Immature natural killer cell (primary cell): ENCODE measurements around the gene KLK2. TPM values are rescaled to one million over a fixed set of nuclear protein-coding genes. Genes with fewer than 3 reads are reported as not detected.

Experiments used
- DNase-seq, 3 donors: peaks; one replicate each; pipeline ENCODE4 v3.0.0; 2022; ENCODE audit warnings: mixed read lengths in 1 of 3
- H3K27ac Mint-ChIP-seq, 6 donors: one replicate each; pipeline ENCODE4 v1.8.0; 2020; ENCODE audit warnings: mixed read lengths in 6 of 6, mild to moderate bottlenecking in 5 of 6, inconsistent platforms in 4 of 6, moderate library complexity in 3 of 6
- H3K27me3 Mint-ChIP-seq, 3 donors: one replicate each; pipeline ENCODE4 v1.8.0; 2020 to 2021; ENCODE audit warnings: low read depth in 3 of 3, mild to moderate bottlenecking in 3 of 3, mixed read lengths in 3 of 3, moderate library complexity in 3 of 3, inconsistent platforms in 1 of 3
- H3K36me3 Mint-ChIP-seq, 3 donors: one replicate each; pipeline ENCODE4 v1.8.0; 2020; ENCODE audit warnings: mixed read lengths in 3 of 3, inconsistent platforms in 2 of 3, mild to moderate bottlenecking in 2 of 3
- H3K4me1 Mint-ChIP-seq, 2 donors: one replicate each; pipeline ENCODE4 v1.8.0; 2020; ENCODE audit warnings: inconsistent platforms in 2 of 2, mild to moderate bottlenecking in 2 of 2, mixed read lengths in 2 of 2, moderate library complexity in 1 of 2
- H3K4me3 Mint-ChIP-seq, 5 donors: one replicate each; pipeline ENCODE4 v1.8.0; 2020; ENCODE audit warnings: mild to moderate bottlenecking in 5 of 5, mixed read lengths in 5 of 5, inconsistent platforms in 3 of 5, moderate library complexity in 3 of 5
- H3K9me3 Mint-ChIP-seq, 6 donors: one replicate each; pipeline ENCODE4 v1.8.0; 2020; ENCODE audit warnings: mild to moderate bottlenecking in 6 of 6, mixed read lengths in 6 of 6, inconsistent platforms in 4 of 6, moderate library complexity in 3 of 6
- polyA plus RNA-seq, 3 donors: library from polyadenylated mRNA; unstranded; fragments of 300-500 nt; fragmentation: Illumina TruSeq; gene quantifications; one replicate each; pipeline ENCODE4 v1.2.3, GENCODE V29; 2021

Gene KLK2
- polyA plus RNA-seq, 3 donors from 2014 or later, result not detected

GRCh38 chr19:50861010-50861409 is 12.2 kb upstream of the KLK2 start:
- peaks cover 0 to 4% (median 0%) of the 10 kb centered on the region in 3 donors for H3K36me3 Mint-ChIP-seq
- H3K9me3 Mint-ChIP-seq, result no peaks in the 10 kb centered on the region
- H3K4me3 Mint-ChIP-seq, result no peak overlapping the region
- no peaks in the 10 kb centered on the region for H3K4me1 Mint-ChIP-seq
- H3K27me3 Mint-ChIP-seq, result peaks cover 4 to 15% (median 6%) of the 10 kb centered on the region in 3 donors
- no peak overlapping the region for H3K27ac Mint-ChIP-seq
- no peak for DNase-seq

- no peak for DNase-seq
- H3K4me3 Mint-ChIP-seq, result no peak overlapping the region
- H3K27me3 Mint-ChIP-seq, result peaks cover 4 to 15% (median 6%) of the 10 kb centered on the region in 3 donors
- H3K27ac Mint-ChIP-seq, result no peak overlapping the region
- peaks cover 0 to 4% (median 0%) of the 10 kb centered on the region in 3 donors for H3K36me3 Mint-ChIP-seq
- H3K9me3 Mint-ChIP-seq, result no peaks in the 10 kb centered on the region
- H3K4me1 Mint-ChIP-seq, result no peaks in the 10 kb centered on the region
These were observed 11.5 kb upstream of the KLK2 start for GRCh38 chr19:50861496-50862286.

- Mint-ChIP-seq H3K4me1 (no peaks in the 10 kb centered on the region), H3K36me3 (no peaks in the 10 kb centered on the region), H3K4me3 (no peak overlapping the region), H3K27ac (no peak overlapping the region), H3K27me3 (peaks cover 2 to 11% (median 8%) of the 10 kb centered on the region in 3 donors), H3K9me3 (peaks cover 0 to 3% (median 0%) of the 10 kb centered on the region in 6 donors)
- DNase-seq, result no peak
These were observed 3.8 kb upstream of the KLK2 start for GRCh38 chr19:50869479-50869878.

- Mint-ChIP-seq H3K4me3 (no peak overlapping the region), H3K9me3 (peaks cover 0 to 3% (median 0%) of the 10 kb centered on the region in 6 donors), H3K36me3 (no peaks in the 10 kb centered on the region), H3K4me1 (no peaks in the 10 kb centered on the region), H3K27me3 (peaks cover 2 to 9% (median 7%) of the 10 kb centered on the region in 3 donors), H3K27ac (no peak overlapping the region)
- DNase-seq, result no peak
These were observed 2.7 kb upstream of the KLK2 start for GRCh38 chr19:50870417-50871089.

GRCh38 chr19:50874211-50874610 is 972 bp downstream of the KLK2 start:
- peaks cover 3 to 5% (median 4%) of the 10 kb centered on the region in 3 donors for H3K27me3 Mint-ChIP-seq

GRCh38 chr19:50875795-50876422 is 2.7 kb downstream of the KLK2 start:
- no peaks in the 10 kb centered on the region for H3K36me3 Mint-ChIP-seq
- no peak overlapping the region for H3K4me3 Mint-ChIP-seq
- no peak overlapping the region for H3K27ac Mint-ChIP-seq
- peaks cover 5 to 6% (median 5%) of the 10 kb centered on the region in 3 donors for H3K27me3 Mint-ChIP-seq
- no peaks in the 10 kb centered on the region for H3K4me1 Mint-ChIP-seq
- H3K9me3 Mint-ChIP-seq, result peaks cover 0 to 1% (median 0%) of the 10 kb centered on the region in 6 donors
- DNase-seq, result no peak

More at GRCh38 chr19:50874211-50874610, 972 bp downstream of the KLK2 start:
- DNase-seq, result no peak
- peaks cover 0 to 3% (median 0%) of the 10 kb centered on the region in 6 donors for H3K9me3 Mint-ChIP-seq
- no peak overlapping the region for H3K4me3 Mint-ChIP-seq
- H3K27ac Mint-ChIP-seq, result no peak overlapping the region
- no peaks in the 10 kb centered on the region for H3K36me3 Mint-ChIP-seq
- H3K4me1 Mint-ChIP-seq, result no peaks in the 10 kb centered on the region

GRCh38 chr19:50876456-50876855 is 3.2 kb downstream of the KLK2 start:
- H3K36me3 Mint-ChIP-seq, result no peaks in the 10 kb centered on the region
- peaks cover 4 to 6% (median 5%) of the 10 kb centered on the region in 3 donors for H3K27me3 Mint-ChIP-seq
- H3K4me1 Mint-ChIP-seq, result no peaks in the 10 kb centered on the region
- no peak overlapping the region for H3K27ac Mint-ChIP-seq
- no peak for DNase-seq
- H3K4me3 Mint-ChIP-seq, result no peak overlapping the region
- H3K9me3 Mint-ChIP-seq, result no peaks in the 10 kb centered on the region

- H3K27me3 Mint-ChIP-seq, result peaks cover 5 to 6% (median 5%) of the 10 kb centered on the region in 3 donors
- H3K9me3 Mint-ChIP-seq, result no peaks in the 10 kb centered on the region
- no peak for DNase-seq
- H3K4me3 Mint-ChIP-seq, result no peak overlapping the region
- H3K4me1 Mint-ChIP-seq, result no peaks in the 10 kb centered on the region
- H3K36me3 Mint-ChIP-seq, result no peaks in the 10 kb centered on the region
- no peak overlapping the region for H3K27ac Mint-ChIP-seq
These were observed 4.1 kb downstream of the KLK2 start for GRCh38 chr19:50877338-50877737.

- Mint-ChIP-seq H3K9me3 (no peaks in the 10 kb centered on the region), H3K36me3 (no peaks in the 10 kb centered on the region), H3K27ac (no peak overlapping the region), H3K27me3 (peaks cover 3 to 8% (median 4%) of the 10 kb centered on the region in 3 donors), H3K4me1 (no peaks in the 10 kb centered on the region), H3K4me3 (no peak overlapping the region)
- DNase-seq, result no peak
These were observed 5.6 kb downstream of the KLK2 start for GRCh38 chr19:50878851-50879250.

- DNase-seq, result no peak
- Mint-ChIP-seq H3K27ac (no peak overlapping the region), H3K27me3 (peaks cover 3 to 10% (median 4%) of the 10 kb centered on the region in 3 donors), H3K4me1 (no peaks in the 10 kb centered on the region), H3K4me3 (no peak overlapping the region), H3K36me3 (no peaks in the 10 kb centered on the region), H3K9me3 (no peaks in the 10 kb centered on the region)
These were observed 7.0 kb downstream of the KLK2 start for GRCh38 chr19:50880241-50880640.

GRCh38 chr19:50882188-50882587 is 8.9 kb downstream of the KLK2 start:
- H3K4me1 Mint-ChIP-seq, result no peaks in the 10 kb centered on the region

GRCh38 chr19:50889638-50890037 is 16.4 kb downstream of the KLK2 start:
- H3K4me3 Mint-ChIP-seq, result no peak overlapping the region
- H3K27me3 Mint-ChIP-seq, result peaks cover 2 to 14% (median 6%) of the 10 kb centered on the region in 3 donors

More at GRCh38 chr19:50882188-50882587, 8.9 kb downstream of the KLK2 start:
- DNase-seq, result no peak
- H3K9me3 Mint-ChIP-seq, result no peaks in the 10 kb centered on the region
- no peaks in the 10 kb centered on the region for H3K36me3 Mint-ChIP-seq
- no peak overlapping the region for H3K27ac Mint-ChIP-seq
- peaks cover 3 to 12% (median 4%) of the 10 kb centered on the region in 3 donors for H3K27me3 Mint-ChIP-seq
- H3K4me3 Mint-ChIP-seq, result no peak overlapping the region

GRCh38 chr19:50890422-50891252 is 17.4 kb downstream of the KLK2 start:
- Mint-ChIP-seq H3K27me3 (peaks cover 3 to 15% (median 4%) of the 10 kb centered on the region in 3 donors), H3K27ac (no peak overlapping the region), H3K4me3 (no peak overlapping the region), H3K9me3 (peaks cover 0 to 3% (median under 1%) of the 10 kb centered on the region in 6 donors), H3K36me3 (no peaks in the 10 kb centered on the region), H3K4me1 (no peaks in the 10 kb centered on the region)
- DNase-seq, result no peak

More at GRCh38 chr19:50889638-50890037, 16.4 kb downstream of the KLK2 start:
- no peak overlapping the region for H3K27ac Mint-ChIP-seq
- no peak for DNase-seq
- no peaks in the 10 kb centered on the region for H3K4me1 Mint-ChIP-seq
- peaks cover 0 to 2% (median 0%) of the 10 kb centered on the region in 6 donors for H3K9me3 Mint-ChIP-seq
- no peaks in the 10 kb centered on the region for H3K36me3 Mint-ChIP-seq
